GM21447 (cell line): ENCODE data around the gene CST2.
"Not testable (repeated sequence)": the region's sequence is repeated elsewhere in the genome, so short reads cannot be mapped to it uniquely, and the experiment has no call there.

Experiments used
- ATAC-seq: cut with Tn5 transposase; IDR thresholded peaks from one replicate; pipeline ENCODE4 v1.9.1; 2021; ENCODE audit not compliant: unreplicated experiment

The CST2 gene

GRCh38 chr20:23811559-23811958 lies 15.0 kb downstream of the CST2 start:
- ATAC-seq, result not testable (repeated sequence)

GRCh38 chr20:23810349-23810748 lies 16.2 kb downstream of the CST2 start:
- not testable (repeated sequence) for ATAC-seq

GRCh38 chr20:23800865-23801264 lies 25.7 kb downstream of the CST2 start:
- no peak for ATAC-seq

- ATAC-seq, result peak; percentile 88
Observed at GRCh38 chr20:23799216-23799847, 27.2 kb downstream of the CST2 start.

DNA sequence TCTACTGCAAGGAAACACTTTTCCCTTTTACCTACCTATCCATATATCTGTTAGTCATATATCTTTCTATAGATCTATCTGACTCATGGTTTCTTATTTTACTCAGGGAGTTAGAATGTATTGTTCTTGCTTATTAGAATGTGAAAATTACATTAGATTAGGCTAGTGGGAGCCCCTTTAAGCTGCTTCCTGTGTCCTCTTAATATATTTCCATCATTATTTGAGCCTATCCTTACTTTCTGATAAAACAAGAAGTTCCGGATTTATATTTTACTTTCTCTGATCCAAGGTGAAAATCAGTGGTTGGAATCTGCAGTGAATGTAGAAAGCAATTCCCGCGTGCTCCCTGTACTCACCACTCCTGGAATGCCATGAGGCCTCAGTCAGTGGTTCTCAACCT lies 31.0 kb downstream of the CST2 start:
- no peak for ATAC-seq

- no peak for ATAC-seq
Observed at GRCh38 chr20:23794841-23795240, 31.7 kb downstream of the CST2 start.

DNA sequence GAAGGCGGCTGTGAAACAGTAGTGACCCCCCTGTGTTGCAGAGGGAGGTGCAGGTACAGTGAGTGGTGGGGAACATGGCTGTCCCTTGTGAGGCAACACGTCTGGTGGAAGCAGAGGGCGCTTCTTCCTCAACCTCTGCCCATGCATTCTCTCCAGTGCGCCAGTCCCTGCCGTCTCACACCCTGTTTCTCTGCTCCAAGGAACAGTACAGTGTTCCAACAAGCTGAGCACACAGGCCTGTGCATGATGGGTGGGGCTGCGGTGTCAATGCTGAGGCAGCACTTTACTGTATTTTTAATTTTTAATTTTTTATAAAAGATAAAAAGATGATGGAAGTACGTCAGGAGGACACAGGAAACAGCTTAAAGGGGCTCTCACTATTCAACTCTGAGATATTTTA lies 32.5 kb downstream of the CST2 start:
- ATAC-seq, result no peak

GRCh38 chr20:23783447-23783846 lies 43.1 kb downstream of the CST2 start:
- no peak for ATAC-seq

GRCh38 chr20:23782366-23782983 lies 44.1 kb downstream of the CST2 start:
- ATAC-seq, result no peak

DNA sequence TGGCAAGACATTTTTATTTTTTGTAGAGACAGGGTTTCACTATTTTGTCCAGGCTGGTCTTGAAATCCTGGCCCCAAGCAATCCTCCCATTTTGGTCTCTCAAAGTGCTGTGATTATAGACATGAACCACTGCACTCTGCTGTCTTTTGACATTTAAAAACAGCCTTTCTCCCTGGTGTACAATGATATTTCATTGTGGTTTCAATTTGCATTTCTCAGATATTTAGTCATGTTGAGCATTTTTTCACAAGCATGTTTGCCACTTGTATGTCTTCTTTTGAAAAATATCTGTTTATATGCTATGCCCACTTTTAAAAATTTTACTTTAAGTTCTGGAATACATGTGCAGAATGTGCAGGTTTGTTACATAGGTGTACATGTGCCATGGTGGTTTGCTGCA lies 47.9 kb downstream of the CST2 start:
- not testable (repeated sequence) for ATAC-seq

- ATAC-seq, result not testable (repeated sequence)
Observed at GRCh38 chr20:23777380-23777779, 49.1 kb downstream of the CST2 start.

GRCh38 chr20:23776067-23776771 lies 50.3 kb downstream of the CST2 start:
- ATAC-seq, result no peak

- no peak for ATAC-seq
Observed at GRCh38 chr20:23774081-23774480, 52.4 kb downstream of the CST2 start.
